ENCODE data around the gene CPB1.

Gene CPB1

DNA sequence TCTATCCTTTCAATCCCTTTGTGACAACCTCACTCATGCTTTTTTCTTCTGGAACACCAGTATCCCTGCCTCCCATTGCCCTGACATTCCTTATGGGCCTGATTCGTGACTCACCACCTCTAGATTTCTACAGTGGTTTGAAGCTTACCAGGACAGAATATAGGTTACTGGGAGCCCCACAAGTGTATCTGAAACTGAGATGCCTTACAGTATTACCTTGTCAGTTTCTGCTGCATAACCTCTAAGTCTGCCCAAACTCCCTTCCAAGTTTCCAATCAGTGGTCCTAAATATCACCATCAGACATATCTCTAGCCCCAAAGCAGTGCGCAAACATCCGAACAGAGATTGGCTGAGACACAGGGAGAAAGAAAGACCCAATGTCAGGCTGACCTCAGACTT, 5.6 kb downstream of the CPB1 start:
- no peak for DNase-seq

DNA sequence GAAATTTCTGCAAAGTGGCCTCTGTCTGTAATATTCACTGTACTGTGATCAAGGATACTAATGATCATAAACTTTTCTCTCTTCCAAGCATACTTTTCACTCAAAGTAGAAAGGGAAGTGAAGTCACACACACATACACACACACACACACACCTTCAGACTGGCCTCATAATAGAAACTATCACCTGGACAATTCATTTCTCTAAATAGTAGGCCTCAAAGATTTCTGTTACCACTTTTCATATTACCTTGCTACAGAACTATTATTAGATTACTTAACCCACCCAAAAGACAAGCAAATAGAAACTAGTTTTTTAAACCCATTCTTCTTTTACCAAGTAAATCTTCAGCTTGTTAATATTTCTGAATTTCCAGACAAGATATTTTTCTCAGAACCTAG, 12.2 kb downstream of the CPB1 start:
- no peak for DNase-seq

DNA sequence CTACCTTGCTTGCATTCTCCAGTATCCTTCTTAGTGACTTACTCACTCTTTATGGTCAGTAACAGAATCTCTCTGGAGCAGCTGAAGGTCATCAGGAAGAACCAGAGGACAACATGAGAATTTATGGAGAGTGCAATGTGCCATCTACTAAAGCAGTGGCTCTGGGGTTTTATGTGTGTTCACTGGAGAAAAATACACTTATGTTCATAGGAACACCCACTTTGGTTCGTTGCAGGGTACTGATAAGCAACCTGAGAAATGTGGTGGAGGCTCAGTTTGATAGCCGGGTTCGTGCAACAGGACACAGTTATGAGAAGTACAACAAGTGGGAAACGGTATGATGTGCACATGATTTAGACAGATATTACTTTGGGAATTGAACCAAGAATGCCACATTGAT, 12.8 kb downstream of the CPB1 start:
- DNase-seq: no peak

DNA sequence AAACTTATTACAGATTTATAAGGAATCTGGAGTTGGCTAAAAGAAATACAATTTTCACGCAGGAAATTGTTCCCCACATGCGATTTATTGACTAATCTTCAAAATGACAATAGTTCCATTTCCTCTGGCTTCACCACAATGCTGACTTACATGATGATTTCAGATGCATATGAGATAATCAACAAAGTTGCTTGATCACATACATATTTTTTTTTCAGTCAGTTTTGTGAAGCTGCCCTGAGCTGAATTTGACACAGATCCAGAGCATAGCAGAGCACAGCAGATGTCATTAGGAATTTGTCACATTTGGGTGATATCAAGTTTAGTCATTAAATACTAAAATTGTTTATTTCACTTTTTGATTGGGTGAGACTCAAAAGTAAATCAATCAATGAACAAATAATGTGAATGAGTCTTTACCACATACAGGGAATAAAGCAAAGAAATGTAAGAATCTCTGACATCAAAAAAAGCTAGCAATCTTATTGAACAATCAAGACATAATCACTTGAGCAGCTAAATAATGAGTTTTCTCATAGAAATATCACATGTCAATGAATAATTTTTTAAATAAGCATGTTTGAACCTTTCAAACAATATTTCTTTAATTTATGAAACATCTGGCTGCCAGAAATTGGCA, 18.3 kb downstream of the CPB1 start:
- DNase-seq: no peak

DNA sequence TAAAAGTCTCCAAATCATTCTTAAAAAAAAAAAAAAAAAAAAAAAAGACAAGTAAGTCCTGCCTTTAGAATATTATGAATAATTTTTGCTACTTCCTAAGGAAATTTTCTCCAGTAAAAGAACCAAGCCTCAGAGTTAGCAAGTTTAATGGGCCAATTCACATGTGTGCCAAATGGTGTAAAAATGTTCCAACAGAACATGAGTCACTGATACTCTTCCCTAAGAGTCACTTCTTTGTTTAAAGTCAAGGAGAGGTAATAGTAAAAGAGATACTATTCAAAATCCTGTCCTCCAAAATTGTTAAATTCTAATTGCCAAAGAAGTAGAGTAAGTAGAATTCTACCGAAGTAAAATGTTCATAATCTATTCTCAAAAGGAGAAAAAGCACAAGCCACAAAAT, 19.7 kb downstream of the CPB1 start:
- no peak for DNase-seq

DNA sequence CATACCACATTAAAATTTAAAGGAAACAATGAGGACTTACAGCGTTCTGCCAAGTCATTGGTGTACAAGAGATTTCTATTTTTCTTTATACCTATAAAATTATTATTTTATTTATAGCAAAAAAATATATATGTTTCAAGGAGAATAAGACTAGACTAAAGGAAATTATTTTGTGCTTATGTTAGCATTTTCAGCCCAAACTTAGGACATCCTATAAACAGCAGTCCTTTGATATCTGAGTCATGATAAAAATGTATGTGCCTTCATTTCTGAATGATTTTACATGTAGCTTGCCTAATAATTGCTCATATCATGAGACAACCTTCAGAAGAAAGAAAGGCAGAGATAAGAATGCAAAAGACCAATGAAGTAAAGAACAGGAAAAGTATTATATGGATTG, 20.8 kb downstream of the CPB1 start:
- DNase-seq: no peak

DNA sequence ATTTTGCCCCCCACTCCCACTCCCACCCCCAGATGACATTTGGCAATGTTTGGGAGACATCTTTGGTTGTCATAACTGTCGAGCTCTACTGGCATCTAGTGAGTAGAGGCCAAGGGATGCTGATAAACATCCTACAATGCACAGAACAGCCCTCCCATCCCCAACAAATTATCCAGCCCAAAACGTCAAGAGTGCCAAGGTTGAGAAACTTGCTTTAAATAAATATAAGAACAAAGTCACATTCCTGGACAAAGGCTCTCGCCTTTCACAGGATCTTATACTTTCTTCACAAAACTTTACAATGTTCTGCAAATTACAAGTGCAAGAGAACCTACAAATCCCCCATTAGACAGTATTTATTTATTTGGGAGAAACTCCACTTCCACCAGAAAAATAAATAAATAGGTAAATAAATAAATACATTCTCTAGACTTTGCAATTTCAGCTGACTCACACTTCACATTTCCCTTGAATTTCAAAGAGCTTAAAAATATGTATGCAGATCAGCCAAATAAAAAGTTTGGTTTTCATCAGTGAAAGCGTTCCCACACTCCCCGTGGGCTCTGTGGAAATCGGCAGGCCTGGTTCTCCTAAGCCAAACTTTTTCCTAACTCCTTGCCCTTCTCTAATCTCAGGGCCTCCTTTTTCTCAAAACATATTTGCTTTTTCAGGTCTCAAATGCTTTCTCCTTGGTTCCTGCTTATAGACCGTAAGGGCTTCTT, 24.8 kb downstream of the CPB1 start:
- no peak for DNase-seq

DNA sequence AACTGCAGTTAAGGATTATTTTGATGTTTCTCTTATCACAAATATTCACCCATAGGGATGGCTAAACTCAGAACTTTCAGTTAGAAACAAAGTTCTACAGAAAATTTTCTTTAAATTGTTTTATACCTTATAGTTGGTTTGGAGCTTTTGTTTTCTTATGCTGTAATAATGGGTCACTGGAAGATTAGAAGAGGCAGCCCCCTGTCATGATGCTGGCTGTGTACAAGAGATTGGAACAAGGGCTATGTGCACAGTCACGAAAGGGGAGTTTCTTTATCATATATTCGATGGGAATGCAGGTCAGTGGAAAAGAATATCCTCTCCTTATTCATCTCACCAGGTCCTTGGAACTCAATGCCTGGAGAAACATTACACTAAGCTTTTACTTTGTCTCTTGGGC, 25.5 kb downstream of the CPB1 start:
- no peak for DNase-seq

DNA sequence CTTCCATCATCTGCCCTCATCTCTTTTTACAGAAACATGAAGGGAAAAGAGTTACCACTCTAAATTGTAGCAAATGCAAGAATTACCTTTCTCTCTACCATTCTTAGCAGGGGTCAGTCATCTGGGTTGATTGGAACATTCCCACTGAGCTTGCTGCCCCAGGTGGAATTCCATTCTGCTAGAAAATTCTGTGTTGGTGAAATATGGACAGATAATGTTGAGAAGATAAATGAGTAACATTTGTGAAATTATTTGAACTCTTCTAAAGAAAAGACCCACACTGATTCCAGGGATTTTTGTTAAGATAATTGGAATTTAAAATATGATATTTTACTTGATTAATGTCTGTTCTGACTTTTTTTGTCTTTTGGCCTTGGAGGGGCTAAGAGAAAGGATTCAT, 26.4 kb downstream of the CPB1 start:
- no peak for DNase-seq

DNA sequence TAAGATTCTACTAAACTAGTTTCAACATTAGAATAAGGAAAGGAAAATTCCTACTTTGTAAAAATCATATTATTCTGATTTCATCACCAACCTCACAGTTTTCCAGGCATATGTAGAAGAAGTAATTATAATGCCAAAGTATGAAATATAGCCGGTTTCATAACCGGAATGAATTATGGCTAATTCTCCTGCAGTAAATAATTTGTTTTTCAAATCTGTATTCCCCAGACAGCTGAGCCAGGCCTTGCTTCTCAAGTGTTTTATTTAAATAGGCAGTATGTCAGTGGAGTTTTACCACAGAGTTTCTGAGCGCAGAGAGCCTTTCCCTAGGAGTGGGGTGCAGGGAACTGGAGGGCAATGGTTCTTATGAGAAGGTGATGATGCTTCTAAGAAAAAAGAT, 28.8 kb downstream of the CPB1 start:
- DNase-seq: no peak

DNA sequence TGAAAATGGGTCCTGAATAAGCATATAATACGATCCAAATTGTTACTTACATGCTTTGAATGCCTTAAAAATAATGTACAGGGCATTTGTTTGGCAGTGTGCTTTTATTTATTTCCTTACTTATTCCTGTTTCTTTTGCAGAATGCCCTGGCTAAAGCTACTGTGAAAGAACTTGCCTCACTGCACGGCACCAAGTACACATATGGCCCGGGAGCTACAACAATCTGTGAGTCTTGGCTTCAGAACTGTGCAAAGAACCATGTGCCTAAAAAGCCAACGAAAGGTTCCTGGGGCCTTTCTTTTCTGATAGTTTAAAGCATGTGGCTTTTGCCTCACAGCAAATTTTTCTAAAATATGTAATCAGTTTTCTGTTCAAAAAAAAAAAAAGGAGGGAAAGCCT, 29.7 kb downstream of the CPB1 start:
- DNase-seq: no peak

DNA sequence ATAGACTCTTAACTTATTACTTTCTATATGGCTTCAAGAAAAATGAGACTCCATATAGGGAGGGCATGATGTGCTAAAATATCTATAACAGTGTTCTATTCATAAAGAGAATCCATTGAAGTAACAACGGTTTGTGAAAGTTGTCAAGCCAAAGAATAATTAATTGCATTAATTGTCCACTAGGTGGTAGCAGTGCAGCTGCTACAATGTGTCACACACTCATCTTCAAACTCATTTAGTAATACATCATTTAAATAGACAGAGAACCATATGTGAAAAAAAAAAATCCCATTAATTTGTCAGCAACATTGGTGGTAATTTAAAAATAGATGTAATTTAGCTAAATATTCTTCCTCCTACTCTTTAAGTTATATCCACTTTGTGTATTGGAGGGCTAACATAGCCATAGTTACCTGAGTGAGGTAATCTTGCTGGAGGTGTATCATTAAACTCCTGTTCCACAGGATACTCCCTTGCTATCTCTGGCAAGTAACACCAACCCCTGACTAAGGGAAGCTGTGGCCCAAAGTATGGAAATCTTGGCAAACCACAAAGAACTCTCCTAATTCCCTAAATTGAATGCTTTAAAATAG, 33.8 kb downstream of the CPB1 start:
- peak; percentile 60 for DNase-seq

DNA sequence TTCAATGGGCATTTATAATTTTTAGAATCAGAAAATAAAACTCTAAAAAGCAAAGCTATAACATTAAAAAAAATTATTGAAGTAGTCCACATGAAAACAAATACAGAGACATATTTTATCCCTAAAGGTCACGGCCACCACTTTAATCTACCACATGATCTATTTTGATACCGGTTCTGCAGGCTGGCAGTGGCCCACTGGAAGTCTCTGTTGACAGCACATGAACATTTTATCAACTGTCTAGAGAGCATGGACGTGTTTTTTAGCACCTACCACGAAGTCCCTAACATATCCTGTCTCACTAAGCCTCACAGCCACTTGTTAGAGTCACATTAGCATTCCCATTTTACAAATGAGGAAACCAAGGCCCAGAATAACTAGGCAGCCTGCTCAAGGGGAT, 35.7 kb downstream of the CPB1 start:
- DNase-seq: no peak

DNA sequence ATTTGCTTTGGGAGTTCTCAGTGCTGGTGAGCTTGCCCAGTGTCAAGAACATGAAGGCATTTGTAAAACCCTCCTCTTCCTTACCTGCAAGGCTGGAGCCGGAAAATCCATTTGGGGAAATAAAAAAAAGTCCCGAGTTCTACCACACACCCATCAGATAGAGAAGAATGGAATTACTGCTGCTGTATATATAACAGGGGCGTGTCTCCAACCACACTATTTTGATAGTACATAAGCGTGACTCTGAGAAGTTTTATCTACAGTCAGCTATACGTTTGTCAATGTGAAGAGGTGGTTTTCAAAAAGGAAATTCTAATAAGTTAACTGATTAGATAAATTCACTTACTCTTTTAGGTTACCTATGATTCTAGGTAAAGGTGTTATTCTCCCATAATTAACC, 36.2 kb downstream of the CPB1 start:
- no peak for DNase-seq

DNA sequence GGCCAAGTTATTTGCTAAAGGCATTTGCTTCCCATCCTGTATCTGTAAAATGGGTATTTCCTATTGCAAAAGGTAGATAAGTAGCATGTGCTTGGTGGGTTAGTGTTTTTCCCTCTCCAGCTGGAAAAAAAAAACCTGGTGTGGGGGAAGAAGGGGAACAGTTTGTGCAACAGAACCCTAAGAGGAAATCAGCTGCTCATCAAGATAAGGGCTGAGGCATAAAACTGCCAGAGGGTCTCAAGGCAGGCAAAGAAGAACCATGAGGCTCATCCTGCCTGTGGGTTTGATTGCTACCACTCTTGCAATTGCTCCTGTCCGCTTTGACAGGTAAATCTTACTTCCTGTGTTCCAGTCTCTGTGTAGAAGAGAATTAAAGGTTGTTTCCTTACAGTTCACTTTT, 37.4 kb downstream of the CPB1 start, which contains the start of gene CPA3:
Gene CPA3 (plus strand): TSS at position 248 of the 400 bp plus-strand sequence. CDS start 12 bp downstream, at position 260.
- no peak for DNase-seq

DNA sequence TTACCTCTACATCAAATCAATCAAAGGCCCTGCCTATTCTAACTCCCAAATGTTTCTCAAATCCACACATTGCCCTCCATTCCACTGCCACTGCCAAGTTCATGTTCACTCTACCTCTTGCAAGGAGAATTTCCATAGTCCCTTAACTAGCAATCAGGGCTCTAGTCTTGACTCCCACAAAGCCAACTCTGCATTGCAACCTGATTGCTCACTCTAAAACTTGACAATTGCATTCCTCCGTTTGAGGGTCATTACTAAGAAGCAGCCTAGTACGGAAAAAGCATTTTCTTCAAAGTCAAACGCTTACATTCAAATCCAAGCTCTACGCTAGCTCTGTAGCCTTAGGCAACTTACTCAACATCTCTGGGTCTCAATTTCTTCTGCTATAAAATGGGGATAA, 38.6 kb downstream of the CPB1 start:
- DNase-seq: no peak

DNA sequence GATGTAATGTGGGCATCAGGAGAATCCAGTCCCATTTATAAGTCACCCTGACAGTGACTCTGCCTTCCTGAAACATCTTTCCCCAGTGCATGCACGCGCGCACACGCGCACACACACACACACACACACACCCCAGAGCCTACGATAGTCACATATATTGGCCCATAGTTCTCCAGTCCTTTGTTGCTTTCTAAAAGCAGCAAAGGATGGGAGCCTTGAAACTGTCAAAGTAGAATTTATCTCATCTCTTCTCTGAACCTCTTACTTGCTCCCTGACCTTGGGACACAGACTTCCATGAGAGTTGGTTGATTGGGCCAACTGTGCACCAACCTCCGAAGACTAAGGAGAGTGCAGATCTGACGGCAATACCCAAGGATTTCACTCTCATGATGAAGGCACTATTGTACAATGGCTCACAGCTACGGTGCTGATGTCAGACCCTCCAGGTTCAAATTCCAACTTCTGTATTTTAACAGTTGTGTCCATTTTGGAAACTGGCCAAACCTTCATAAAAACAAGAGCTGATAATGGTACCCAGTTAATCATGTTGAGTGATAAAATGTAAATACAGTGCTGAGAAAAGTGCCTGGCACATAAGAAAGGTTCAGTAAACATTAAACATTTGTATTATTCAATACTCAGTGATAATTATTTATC, 45.8 kb downstream of the CPB1 start:
- peak; percentile 66 for DNase-seq

DNA sequence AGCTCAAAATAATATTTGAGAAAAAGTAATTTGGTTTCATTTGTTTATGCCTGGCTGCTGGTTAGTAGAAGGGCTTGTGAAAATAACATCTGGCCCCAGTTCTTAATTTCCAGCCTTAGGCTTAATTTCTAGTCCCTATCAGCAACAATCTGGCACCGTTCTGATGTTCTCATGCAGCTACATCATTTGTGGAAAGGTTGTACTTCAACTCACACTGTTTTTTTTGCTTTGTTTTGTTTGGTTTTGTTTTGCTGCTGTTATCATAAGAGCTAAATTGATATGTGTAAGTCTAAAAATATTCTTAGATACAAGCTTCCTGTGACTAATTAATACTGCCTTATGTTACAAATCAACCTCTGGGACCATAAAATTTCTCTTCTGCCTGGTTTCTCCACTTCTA, 46.4 kb downstream of the CPB1 start:
- DNase-seq: no peak

DNA sequence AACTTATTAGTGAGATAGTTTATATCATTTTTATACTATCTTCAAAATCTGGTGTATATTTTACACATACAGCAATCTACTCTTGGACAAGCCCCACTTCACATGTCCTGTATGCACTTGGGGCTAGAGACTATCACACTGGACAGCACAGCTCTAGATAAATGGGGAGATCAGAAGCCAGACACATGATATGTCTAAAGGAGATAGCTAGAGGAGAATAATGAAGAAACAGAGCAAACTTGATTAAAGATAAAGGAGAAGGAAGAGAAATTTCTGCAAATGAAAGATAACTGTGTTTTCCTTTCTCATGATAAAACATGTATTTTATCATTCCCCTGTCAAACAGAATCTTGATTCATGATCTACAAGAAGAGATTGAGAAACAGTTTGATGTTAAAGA, 50.5 kb downstream of the CPB1 start:
- no peak for DNase-seq

DNA sequence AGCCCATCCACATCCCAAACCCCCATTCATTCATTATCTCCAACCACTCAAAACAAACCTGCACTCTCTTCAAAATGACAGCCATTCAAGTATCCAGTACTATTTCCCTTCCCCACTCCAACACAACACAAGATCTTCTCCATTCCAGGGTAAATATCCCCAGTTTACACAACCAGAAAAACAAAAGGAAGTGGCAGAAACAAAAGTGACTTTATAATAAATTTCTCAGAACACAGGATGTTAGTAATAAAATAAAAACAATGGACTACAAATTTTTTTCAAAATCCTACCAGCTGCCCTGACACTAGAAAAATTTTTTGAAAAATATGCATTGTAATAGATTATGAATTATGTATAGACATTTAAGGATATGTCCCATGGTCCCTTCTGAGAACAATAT, 51.6 kb downstream of the CPB1 start:
- DNase-seq: no peak

DNA sequence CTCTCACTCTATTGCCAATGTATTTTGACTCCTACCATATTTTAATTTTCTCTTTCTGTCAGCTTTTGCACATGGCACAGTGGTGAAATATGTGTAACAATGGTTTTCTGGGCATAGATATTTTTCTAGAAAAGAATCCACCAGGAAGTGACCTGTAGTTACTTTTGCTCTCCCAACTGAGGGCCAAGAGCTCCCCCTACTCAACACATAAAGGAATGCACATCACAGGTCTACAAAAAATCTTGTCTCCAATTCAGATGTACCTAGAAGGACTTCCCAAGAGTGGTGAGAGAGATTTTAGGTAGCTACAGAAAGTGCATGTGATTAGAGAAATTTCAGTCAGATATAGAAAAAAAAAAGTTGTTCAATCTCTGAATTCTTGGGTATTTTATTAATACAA, 53.1 kb downstream of the CPB1 start:
- no peak for DNase-seq

DNA sequence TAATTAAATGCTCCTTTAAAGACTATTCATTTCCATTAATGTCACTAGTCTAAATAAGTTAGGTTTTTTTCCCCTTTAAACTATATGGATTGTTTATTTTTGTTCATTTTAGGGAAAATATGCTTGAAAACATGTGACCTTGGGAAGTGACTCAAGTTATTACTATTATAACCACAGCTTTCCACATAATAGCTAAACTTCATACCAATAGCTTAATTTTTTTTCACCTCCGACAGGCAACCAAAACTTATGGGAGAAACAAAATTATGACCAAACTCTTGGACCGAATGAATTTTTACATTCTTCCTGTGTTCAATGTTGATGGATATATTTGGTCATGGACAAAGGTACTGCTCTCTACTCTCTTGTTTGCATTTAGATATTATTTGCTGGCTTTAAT, 53.7 kb downstream of the CPB1 start:
- DNase-seq: no peak

DNA sequence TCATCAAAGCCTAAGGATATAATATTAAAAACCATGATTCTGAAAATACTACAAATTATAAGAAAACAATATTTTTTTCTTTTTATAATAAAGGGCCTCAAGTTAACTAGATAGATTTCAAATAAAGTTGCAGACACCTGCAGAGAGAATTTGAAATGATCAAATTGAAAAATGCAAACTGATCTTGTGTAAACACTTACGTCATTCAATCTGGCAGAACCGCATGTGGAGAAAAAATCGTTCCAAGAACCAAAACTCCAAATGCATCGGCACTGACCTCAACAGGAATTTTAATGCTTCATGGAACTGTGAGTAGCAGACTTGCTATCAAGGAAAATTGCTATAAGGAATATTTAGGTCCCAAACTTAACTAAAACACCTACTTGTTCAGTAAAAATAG, 54.7 kb downstream of the CPB1 start:
- peak; percentile 14 for DNase-seq

DNA sequence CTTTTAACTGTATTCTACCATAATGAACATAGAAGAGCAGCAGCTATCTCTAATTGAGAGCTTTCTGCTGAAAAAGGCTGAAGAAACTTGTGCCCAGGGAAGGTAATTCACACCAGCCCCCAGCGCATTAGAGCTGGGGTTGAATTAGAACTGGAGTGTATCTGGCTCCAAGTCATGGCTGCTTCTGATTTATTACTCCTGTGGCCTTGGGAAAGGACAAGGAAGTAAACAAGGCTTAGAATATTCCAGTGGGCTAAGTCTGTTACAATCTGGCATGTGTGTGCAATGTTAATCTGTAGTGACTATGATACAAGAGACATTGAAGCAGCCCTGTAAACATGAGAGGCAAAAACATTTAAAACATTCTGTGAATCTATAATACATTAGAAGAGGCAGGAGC, 55.6 kb downstream of the CPB1 start:
- peak; percentile 6 for DNase-seq
